Measurements from ENCODE around the gene GLRX3. TPM values are rescaled to one million over a fixed set of nuclear protein-coding genes. Genes with fewer than 3 reads are reported as not detected.

Gene GLRX3
- total RNA-seq, 1 donor from 2014 or later = 200 TPM

DNA sequence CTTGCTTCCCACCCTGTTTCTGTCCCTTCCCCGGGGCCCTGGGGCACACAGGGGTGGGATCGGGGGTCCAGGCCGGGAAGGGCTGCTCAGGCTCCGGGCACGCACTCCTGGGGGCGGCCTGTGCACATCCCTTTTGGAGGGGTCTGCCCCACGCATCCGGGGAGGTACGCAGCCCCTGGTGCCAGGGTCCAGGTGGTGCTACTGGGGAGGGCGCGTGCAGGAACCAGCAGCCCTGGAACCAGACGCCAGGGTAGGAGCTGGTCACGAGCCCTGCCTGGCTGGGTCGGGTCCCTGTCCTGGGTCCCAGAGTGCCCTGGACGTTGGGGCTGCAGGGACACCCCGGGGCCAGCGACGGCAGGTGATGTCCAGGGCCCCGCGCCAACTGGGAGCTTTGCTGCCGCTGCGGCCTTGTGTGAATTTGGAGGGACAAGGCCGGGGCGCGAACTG lies 53.4 kb downstream of the GLRX3 start:
- DNase-seq (ENCODE audit: low read depth) (no peak), FAIRE-seq (no peak)
- peaks cover 11% of the 10 kb centered on the region for H3K36me3 ChIP-seq (ENCODE audit: control insufficient read depth, insufficient read depth, low read length)
- TF ChIP-seq, protein P1, sequence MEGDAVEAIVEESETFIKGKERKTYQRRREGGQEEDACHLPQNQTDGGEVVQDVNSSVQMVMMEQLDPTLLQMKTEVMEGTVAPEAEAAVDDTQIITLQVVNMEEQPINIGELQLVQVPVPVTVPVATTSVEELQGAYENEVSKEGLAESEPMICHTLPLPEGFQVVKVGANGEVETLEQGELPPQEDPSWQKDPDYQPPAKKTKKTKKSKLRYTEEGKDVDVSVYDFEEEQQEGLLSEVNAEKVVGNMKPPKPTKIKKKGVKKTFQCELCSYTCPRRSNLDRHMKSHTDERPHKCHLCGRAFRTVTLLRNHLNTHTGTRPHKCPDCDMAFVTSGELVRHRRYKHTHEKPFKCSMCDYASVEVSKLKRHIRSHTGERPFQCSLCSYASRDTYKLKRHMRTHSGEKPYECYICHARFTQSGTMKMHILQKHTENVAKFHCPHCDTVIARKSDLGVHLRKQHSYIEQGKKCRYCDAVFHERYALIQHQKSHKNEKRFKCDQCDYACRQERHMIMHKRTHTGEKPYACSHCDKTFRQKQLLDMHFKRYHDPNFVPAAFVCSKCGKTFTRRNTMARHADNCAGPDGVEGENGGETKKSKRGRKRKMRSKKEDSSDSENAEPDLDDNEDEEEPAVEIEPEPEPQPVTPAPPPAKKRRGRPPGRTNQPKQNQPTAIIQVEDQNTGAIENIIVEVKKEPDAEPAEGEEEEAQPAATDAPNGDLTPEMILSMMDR (IDR thresholded peaks at IDR 0.05; ENCODE audit: insufficient read depth, low read length, severe bottlenecking) = no peak
- H3K27me3 ChIP-seq (ENCODE audit: control insufficient read depth, insufficient read depth, low read length) = no peaks in the 10 kb centered on the region
- no peak overlapping the region for H3K4me3 ChIP-seq (ENCODE audit: low read depth, low read length)

DNA sequence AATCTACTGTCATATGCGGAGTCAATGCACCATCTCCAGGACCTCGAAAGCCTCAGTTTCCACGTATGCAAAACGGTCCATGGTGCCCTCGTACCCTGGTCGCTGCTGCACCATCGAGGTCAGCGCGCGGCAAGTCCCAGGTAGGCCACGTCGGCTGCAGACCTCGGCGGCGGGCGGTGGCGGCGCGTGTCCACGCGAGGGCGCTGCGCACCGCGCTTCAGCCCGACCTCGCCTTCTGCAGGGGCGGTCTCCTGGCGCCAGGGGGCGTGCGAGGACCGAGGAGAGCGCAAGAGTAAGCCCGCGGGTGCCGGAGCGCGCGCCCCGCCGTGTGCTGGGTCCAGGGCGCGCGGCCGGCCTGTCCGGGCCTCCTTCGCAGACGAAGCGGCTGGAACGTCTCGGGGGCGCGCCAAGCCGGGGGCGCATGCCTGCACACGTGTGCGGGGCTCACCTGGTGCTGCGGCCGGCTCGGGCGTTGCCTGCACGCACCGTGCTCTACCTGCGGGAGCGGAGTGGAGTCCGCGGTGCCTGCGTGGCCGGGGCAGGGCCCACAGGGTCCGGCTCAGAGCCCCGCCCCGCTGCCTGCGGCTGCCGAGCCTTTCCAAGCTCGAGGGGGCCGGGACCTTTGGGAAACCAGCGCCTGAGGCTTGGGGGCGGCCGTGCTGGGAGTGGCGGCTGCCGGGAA lies 54.0 kb downstream of the GLRX3 start:
- TF ChIP-seq, protein P1 (IDR thresholded peaks at IDR 0.05; ENCODE audit: insufficient read depth, low read length, severe bottlenecking) = peak; percentile 97
- no peaks in the 10 kb centered on the region for H3K27me3 ChIP-seq (ENCODE audit: control insufficient read depth, insufficient read depth, low read length)
- H3K36me3 ChIP-seq (ENCODE audit: control insufficient read depth, insufficient read depth, low read length) = peaks cover 7% of the 10 kb centered on the region
- peak overlapping the region; percentile 45 for H3K4me3 ChIP-seq (ENCODE audit: low read depth, low read length)
- FAIRE-seq = no peak
- peak; percentile 68 for DNase-seq (ENCODE audit: low read depth)

- H3K27me3 ChIP-seq (ENCODE audit: control insufficient read depth, insufficient read depth, low read length) = no peaks in the 10 kb centered on the region
- peaks cover 5% of the 10 kb centered on the region for H3K36me3 ChIP-seq (ENCODE audit: control insufficient read depth, insufficient read depth, low read length)
- TF ChIP-seq, protein P1 (IDR thresholded peaks at IDR 0.05; ENCODE audit: insufficient read depth, low read length, severe bottlenecking) = no peak
- DNase-seq (ENCODE audit: low read depth) (no peak), FAIRE-seq (no peak)
- H3K4me3 ChIP-seq (ENCODE audit: low read depth, low read length) = peak overlapping the region; percentile 45
These were observed 54.5 kb downstream of the GLRX3 start for GRCh38 chr10:130190737-130191115.

GRCh38 chr10:130191380-130191779 lies 55.2 kb downstream of the GLRX3 start:
- DNase-seq (ENCODE audit: low read depth) (no peak), FAIRE-seq (no peak)
- no peaks in the 10 kb centered on the region for H3K27me3 ChIP-seq (ENCODE audit: control insufficient read depth, insufficient read depth, low read length)
- peaks cover 6% of the 10 kb centered on the region for H3K36me3 ChIP-seq (ENCODE audit: control insufficient read depth, insufficient read depth, low read length)
- H3K4me3 ChIP-seq (ENCODE audit: low read depth, low read length) = no peak overlapping the region
- TF ChIP-seq, protein P1 (IDR thresholded peaks at IDR 0.05; ENCODE audit: insufficient read depth, low read length, severe bottlenecking) = no peak

DNA sequence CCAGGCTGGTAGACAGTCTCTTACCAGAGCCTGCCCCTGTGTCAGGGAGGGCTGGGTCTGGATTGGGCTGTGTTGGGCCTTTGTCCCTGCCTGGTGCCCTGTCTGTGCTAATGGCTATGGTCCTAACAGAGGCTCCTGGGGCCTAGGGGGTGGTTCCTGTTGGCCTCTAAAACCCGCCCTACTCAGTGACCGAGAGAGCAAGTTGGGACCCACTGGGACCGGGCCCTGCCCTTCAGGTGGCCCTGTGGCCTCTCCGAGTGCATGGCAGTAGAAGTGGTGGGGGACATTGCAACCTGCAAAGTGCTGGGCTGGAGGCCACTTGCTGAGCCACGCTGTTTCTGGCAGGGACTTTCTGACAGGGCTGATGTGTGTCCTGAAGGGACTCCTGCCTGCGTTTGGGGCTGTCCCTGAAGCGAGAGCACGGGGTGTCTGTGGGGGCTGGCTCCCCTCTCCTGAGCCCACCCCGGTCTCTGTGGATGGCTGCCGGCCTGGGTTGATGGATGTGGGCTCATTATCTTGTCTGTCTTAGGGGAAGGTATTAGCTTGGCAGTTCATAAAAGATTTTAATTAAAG lies 56.2 kb downstream of the GLRX3 start:
- FAIRE-seq = no peak
- TF ChIP-seq, protein P1 (IDR thresholded peaks at IDR 0.05; ENCODE audit: insufficient read depth, low read length, severe bottlenecking) = no peak
- no peak for DNase-seq (ENCODE audit: low read depth)
- Histone ChIP-seq H3K36me3 (ENCODE audit: control insufficient read depth, insufficient read depth, low read length) (peaks cover 7% of the 10 kb centered on the region), H3K27me3 (ENCODE audit: control insufficient read depth, insufficient read depth, low read length) (no peaks in the 10 kb centered on the region), H3K4me3 (ENCODE audit: low read depth, low read length) (no peak overlapping the region)

Measured in bronchial epithelial cell (primary cell).